ENCODE measurements around the gene LOXL3.
A peak's percentile ranks its signal among the peaks of the same experiment; 100 is the strongest.

Gene LOXL3

DNA sequence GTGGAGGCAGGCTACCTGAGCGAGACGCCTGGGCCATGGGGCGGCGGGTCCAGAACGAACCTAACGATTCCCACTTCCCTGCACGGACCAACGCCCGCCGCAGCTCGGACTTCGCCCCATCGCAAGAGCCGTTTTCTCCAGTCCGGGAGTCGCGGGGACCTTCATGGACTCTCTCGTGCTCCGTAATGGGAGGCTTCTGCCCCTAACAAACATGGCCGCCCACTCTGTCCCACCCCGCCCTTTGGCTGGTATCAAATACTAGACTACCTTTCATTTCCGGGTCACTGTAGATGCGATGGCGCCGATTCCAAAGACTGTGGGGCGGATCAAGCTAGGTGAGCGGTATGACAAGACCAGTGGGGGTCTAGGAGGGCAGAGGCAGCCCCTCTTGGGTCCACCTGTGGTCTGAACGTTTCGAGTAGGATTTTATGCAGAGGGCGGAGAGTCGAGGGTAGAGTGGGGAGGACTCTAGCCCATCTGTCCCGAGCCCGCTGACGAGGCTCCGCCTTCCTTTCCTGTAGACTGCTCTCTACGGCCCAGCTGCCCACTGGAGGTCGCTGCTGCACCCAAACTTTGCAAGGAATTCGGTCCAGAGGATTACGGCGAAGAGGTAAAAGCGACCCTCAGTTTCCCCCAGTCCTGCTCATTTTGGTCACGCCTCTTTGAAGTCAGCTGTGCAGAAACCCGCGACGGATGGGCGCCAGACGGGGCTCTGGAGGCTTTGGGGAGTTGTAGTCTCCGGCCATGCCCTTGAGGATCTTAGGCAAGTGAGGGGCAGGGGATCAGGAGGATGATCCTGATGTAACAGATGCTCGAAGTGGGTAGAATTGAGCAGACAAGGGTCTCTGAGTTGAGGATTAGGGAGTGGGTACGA is 70.7 kb downstream of the LOXL3 start, which contains the start of the genes CCDC142 and TTC31:
Gene CCDC142, minus strand, starts transcription at position 198 of the 874 bp plus-strand sequence. Its CDS starts 161 bp downstream, at position 37.
Gene TTC31, plus strand, starts transcription at position 281 of the 874 bp plus-strand sequence. Its CDS starts 15 bp downstream, at position 296.
- peak; percentile 87 for DNase-seq

Measured in GDM1 (cell line).